ENCODE data around the gene GOPC. TPM values are rescaled to one million over a fixed set of nuclear protein-coding genes. Genes with fewer than 3 reads are reported as not detected.

GOPC gene
- polyA plus RNA-seq, 6 donors from 2014 or later, result 7.0 to 14.0 (median 11.5) TPM

GRCh38 chr6:117553142-117553541 lies 49.2 kb downstream of the GOPC start:
- peaks cover 0 to 6% (median 3%) of the 10 kb centered on the region in 3 donors for H3K27me3 Mint-ChIP-seq
- no peak overlapping the region for H3K27ac Mint-ChIP-seq
- H3K36me3 Mint-ChIP-seq, result no peaks in the 10 kb centered on the region
- peaks cover 0 to 15% (median 0%) of the 10 kb centered on the region in 3 donors for H3K4me1 Mint-ChIP-seq
- H3K4me3 Mint-ChIP-seq, result no peak overlapping the region
- DNase-seq (no peak), ATAC-seq (ENCODE audit: low read depth in 2 of 2) (no peak)
- no peaks in the 10 kb centered on the region for H3K9me3 Mint-ChIP-seq

- H3K27ac Mint-ChIP-seq, result no peak overlapping the region
- H3K36me3 Mint-ChIP-seq, result no peaks in the 10 kb centered on the region
- H3K27me3 Mint-ChIP-seq, result peaks cover 1 to 8% (median 6%) of the 10 kb centered on the region in 3 donors
- no peak for DNase-seq
- no peak for ATAC-seq (ENCODE audit: low read depth in 2 of 2)
- peaks cover under 1 to 18% (median 1%) of the 10 kb centered on the region in 3 donors for H3K4me1 Mint-ChIP-seq
- H3K4me3 Mint-ChIP-seq, result no peak overlapping the region
- no peaks in the 10 kb centered on the region for H3K9me3 Mint-ChIP-seq
Observed at GRCh38 chr6:117552618-117553017, 49.7 kb downstream of the GOPC start.

GRCh38 chr6:117550618-117551242 lies 51.6 kb downstream of the GOPC start:
- H3K4me3 Mint-ChIP-seq, result no peak overlapping the region
- H3K4me1 Mint-ChIP-seq, result peaks cover 4 to 27% (median 6%) of the 10 kb centered on the region in 3 donors
- H3K36me3 Mint-ChIP-seq, result no peaks in the 10 kb centered on the region
- H3K27ac Mint-ChIP-seq, result peak overlapping the region in 1 of 6 donors; percentile 4
- ATAC-seq (ENCODE audit: low read depth in 2 of 2) (no peak), DNase-seq (no peak)
- no peaks in the 10 kb centered on the region for H3K9me3 Mint-ChIP-seq
- peaks cover 16 to 24% (median 19%) of the 10 kb centered on the region in 3 donors for H3K27me3 Mint-ChIP-seq

- Mint-ChIP-seq H3K36me3 (no peaks in the 10 kb centered on the region), H3K27me3 (peaks cover 16 to 24% (median 19%) of the 10 kb centered on the region in 3 donors), H3K4me3 (peak overlapping the region in 2 of 8 donors; percentile 31 to 52), H3K9me3 (no peaks in the 10 kb centered on the region), H3K4me1 (peaks cover 4 to 27% (median 6%) of the 10 kb centered on the region in 3 donors), H3K27ac (no peak overlapping the region)
- DNase-seq (no peak), ATAC-seq (ENCODE audit: low read depth in 2 of 2) (no peak)
Observed at GRCh38 chr6:117550078-117550600, 52.2 kb downstream of the GOPC start.

DNA sequence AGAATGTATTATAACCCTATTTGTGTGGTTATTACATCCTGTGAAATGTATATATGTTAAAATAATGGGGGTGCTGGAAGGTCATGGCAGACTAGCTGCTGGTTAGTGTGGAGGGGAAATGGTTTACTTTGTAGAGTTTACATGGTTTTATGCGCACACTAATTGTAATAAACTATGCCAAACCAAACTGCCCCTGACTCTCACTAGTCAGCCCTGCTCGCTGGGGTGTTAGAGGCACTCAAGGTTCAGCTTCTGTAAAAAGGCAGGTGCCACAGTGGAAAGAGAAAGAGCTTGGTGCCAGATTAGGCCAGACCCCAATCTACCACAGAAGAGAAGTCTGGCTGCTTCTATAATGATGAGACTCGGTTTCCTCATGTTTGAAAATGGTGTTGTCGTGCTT lies 52.7 kb downstream of the GOPC start:
- Mint-ChIP-seq H3K9me3 (no peaks in the 10 kb centered on the region), H3K36me3 (no peaks in the 10 kb centered on the region), H3K27ac (peak overlapping the region in 1 of 6 donors; percentile 17), H3K4me3 (peak overlapping the region in 2 of 8 donors; percentile 31 to 52), H3K27me3 (peaks cover 16 to 24% (median 19%) of the 10 kb centered on the region in 3 donors), H3K4me1 (peaks cover 4 to 27% (median 6%) of the 10 kb centered on the region in 3 donors)
- peak in 1 of 2 donors; percentile 20 for ATAC-seq (ENCODE audit: low read depth in 2 of 2)
- DNase-seq, result no peak

DNA sequence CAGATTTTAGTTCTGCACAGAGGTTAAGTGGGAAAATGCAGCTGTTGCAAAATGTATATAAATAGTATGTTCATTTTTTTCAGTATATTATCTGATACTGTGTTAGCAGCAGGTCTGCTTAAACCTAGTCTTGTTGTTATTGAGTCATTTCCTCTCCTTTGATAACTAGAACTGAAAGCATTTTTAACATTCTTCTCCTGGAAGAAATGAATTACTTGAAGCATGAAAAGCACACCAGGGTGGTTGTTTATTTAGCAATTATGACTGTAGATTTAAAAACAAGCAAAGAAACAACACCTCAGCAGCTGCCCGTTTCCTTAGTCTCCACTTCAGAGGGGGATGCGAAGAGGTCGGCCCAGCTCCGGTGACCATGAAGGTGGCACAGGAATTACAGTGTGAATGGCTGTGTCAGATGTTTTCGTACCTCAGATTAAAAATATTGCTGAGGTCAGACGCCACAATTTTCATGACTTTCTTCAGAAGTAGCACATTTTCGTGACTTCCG lies 53.5 kb downstream of the GOPC start:
- DNase-seq, result no peak
- Mint-ChIP-seq H3K27ac (no peak overlapping the region), H3K27me3 (peaks cover 16 to 24% (median 19%) of the 10 kb centered on the region in 3 donors), H3K9me3 (no peaks in the 10 kb centered on the region), H3K4me3 (peak overlapping the region in 4 of 8 donors; percentile 39 to 83 (median 81)), H3K4me1 (peaks cover 4 to 27% (median 6%) of the 10 kb centered on the region in 3 donors), H3K36me3 (no peaks in the 10 kb centered on the region)
- no peak for ATAC-seq (ENCODE audit: low read depth in 2 of 2)

- ATAC-seq (ENCODE audit: low read depth in 2 of 2), result peak; percentile 70
- H3K4me3 Mint-ChIP-seq, result peak overlapping the region; percentile 56 to 85 (median 78)
- H3K36me3 Mint-ChIP-seq, result no peaks in the 10 kb centered on the region
- H3K27me3 Mint-ChIP-seq, result peaks cover 16 to 24% (median 19%) of the 10 kb centered on the region in 3 donors
- peak overlapping the region in 2 of 6 donors; percentile 33 to 93 for H3K27ac Mint-ChIP-seq
- no peaks in the 10 kb centered on the region for H3K9me3 Mint-ChIP-seq
- H3K4me1 Mint-ChIP-seq, result peaks cover 4 to 27% (median 6%) of the 10 kb centered on the region in 3 donors
- peak; percentile 29 for DNase-seq
Observed at GRCh38 chr6:117547688-117548621, 54.4 kb downstream of the GOPC start.

DNA sequence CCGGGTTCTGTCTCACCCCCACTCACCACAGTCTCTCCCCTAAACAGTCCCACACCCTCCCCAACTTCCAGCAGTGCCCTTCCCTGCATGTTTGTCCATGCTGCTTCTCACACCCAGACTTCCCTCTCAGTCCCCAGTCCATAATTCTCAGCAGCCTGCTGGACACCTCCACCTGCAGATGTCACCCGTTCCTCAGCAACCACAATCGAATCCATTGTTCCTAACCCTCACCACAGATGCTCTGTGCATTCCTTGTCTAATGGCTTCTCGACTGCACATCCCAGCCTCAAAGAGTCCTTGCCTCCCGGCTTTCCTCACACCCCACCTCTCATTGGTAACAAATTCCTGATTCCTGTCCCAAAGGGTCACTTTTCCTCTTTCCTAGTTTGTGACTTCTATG lies 55.6 kb downstream of the GOPC start:
- ATAC-seq (ENCODE audit: low read depth in 2 of 2) (no peak), DNase-seq (no peak)
- Mint-ChIP-seq H3K4me1 (peaks cover 4 to 27% (median 6%) of the 10 kb centered on the region in 3 donors), H3K27ac (peak overlapping the region in 2 of 6 donors; percentile 0 to 34), H3K27me3 (peaks cover 16 to 24% (median 19%) of the 10 kb centered on the region in 3 donors), H3K9me3 (no peaks in the 10 kb centered on the region), H3K36me3 (no peaks in the 10 kb centered on the region), H3K4me3 (peak overlapping the region in 6 of 8 donors; percentile 2 to 83 (median 60))

DNA sequence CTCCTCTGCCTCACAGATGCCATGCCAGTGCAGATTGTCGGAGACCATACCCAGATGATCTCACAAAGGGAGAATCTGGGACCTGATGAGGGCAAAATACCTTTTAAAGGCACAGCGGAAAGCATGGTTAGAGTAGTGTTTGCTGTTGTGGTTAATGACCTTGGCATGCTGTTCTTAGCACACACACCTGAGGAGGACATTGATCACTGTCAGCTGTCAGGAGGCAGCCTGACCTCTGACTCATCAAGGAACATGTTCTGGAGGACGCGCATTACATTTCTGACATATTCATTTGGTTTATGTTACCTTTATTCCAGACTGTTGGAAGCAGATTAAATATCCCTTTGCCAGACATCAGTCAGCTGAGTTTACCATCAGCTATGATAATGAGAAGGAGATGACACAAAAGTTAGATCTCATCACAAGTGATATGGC lies 57.1 kb downstream of the GOPC start:
- Mint-ChIP-seq H3K9me3 (no peaks in the 10 kb centered on the region), H3K27ac (no peak overlapping the region), H3K4me1 (peaks cover 4 to 27% (median 6%) of the 10 kb centered on the region in 3 donors), H3K4me3 (peak overlapping the region in 1 of 8 donors; percentile 49), H3K36me3 (no peaks in the 10 kb centered on the region), H3K27me3 (peaks cover 16 to 27% (median 16%) of the 10 kb centered on the region in 3 donors)
- ATAC-seq (ENCODE audit: low read depth in 2 of 2) (no peak), DNase-seq (no peak)

GRCh38 chr6:117544716-117545115 lies 57.6 kb downstream of the GOPC start:
- Mint-ChIP-seq H3K4me3 (no peak overlapping the region), H3K27me3 (peaks cover 16 to 29% (median 19%) of the 10 kb centered on the region in 3 donors), H3K36me3 (no peaks in the 10 kb centered on the region), H3K9me3 (no peaks in the 10 kb centered on the region), H3K4me1 (peaks cover 4 to 25% (median 6%) of the 10 kb centered on the region in 3 donors), H3K27ac (no peak overlapping the region)
- DNase-seq, result no peak
- ATAC-seq (ENCODE audit: low read depth in 2 of 2), result no peak

- H3K36me3 Mint-ChIP-seq, result no peaks in the 10 kb centered on the region
- DNase-seq (no peak), ATAC-seq (ENCODE audit: low read depth in 2 of 2) (no peak)
Observed at GRCh38 chr6:117542493-117542892, 59.8 kb downstream of the GOPC start.

DNA sequence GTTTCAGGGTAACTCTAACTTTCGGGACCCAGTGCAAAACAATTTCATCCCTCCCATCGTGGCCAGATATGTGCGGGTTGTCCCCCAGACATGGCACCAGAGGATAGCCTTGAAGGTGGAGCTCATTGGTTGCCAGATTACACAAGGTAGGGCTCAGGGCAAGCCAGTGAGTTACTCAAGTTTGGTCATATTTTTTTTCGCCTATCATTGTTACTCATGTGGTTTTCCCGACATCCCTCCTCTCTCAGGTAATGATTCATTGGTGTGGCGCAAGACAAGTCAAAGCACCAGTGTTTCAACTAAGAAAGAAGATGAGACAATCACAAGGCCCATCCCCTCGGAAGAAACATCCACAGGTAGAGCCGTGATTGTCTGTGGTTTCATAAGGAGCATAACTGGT lies 61.6 kb downstream of the GOPC start:
- Mint-ChIP-seq H3K27me3 (peaks cover 0 to 23% (median 15%) of the 10 kb centered on the region in 3 donors), H3K27ac (no peak overlapping the region), H3K36me3 (no peaks in the 10 kb centered on the region), H3K4me3 (no peak overlapping the region), H3K4me1 (no peaks in the 10 kb centered on the region), H3K9me3 (no peaks in the 10 kb centered on the region)
- DNase-seq (no peak), ATAC-seq (ENCODE audit: low read depth in 2 of 2) (no peak)

More at GRCh38 chr6:117542493-117542892, 59.8 kb downstream of the GOPC start:
- Mint-ChIP-seq H3K27me3 (peaks cover 13 to 28% (median 18%) of the 10 kb centered on the region in 3 donors), H3K4me3 (no peak overlapping the region), H3K9me3 (no peaks in the 10 kb centered on the region), H3K27ac (no peak overlapping the region), H3K4me1 (peaks cover 2 to 8% (median 4%) of the 10 kb centered on the region in 3 donors)

DNA sequence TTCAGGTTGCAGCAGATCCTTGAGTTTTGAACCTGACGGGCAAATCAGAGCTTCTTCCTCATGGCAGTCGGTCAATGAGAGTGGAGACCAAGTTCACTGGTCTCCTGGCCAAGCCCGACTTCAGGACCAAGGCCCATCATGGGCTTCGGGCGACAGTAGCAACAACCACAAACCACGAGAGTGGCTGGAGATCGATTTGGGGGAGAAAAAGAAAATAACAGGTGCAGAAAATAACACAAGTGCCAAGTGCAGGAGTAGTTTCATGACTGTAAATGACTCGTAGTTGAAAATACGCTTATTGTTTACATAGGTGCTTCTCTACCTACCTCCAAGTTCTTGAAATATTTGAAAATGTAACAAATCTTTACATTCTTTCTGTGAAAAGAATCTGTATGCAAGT lies 63.7 kb downstream of the GOPC start:
- no peak for ATAC-seq (ENCODE audit: low read depth in 2 of 2)
- DNase-seq, result no peak
- H3K27me3 Mint-ChIP-seq, result peaks cover 4 to 27% (median 15%) of the 10 kb centered on the region in 3 donors
- no peak overlapping the region for H3K4me3 Mint-ChIP-seq
- no peaks in the 10 kb centered on the region for H3K9me3 Mint-ChIP-seq
- no peaks in the 10 kb centered on the region for H3K36me3 Mint-ChIP-seq
- no peak overlapping the region for H3K27ac Mint-ChIP-seq
- H3K4me1 Mint-ChIP-seq, result no peaks in the 10 kb centered on the region

Data from naive B cell (primary cell).